ENCODE measurements around the gene ERC1.

- no peak for TF ChIP-seq POLR2AphosphoS5 (IDR thresholded peaks at IDR 0.05; ENCODE audit: borderline replicate concordance, low read depth, low read length)
- no peak for TF ChIP-seq EZH2 (IDR thresholded peaks at IDR 0.05)
Observed at GRCh38 chr12:1102115-1102514, 111.1 kb downstream of the ERC1 start.
